ENCODE measurements around the gene OR10AD1. TPM values are rescaled to one million over a fixed set of nuclear protein-coding genes. Genes with fewer than 3 reads are reported as not detected.

OR10AD1 gene
- total RNA-seq, 2 experiments from 2014 or later: not detected

DNA sequence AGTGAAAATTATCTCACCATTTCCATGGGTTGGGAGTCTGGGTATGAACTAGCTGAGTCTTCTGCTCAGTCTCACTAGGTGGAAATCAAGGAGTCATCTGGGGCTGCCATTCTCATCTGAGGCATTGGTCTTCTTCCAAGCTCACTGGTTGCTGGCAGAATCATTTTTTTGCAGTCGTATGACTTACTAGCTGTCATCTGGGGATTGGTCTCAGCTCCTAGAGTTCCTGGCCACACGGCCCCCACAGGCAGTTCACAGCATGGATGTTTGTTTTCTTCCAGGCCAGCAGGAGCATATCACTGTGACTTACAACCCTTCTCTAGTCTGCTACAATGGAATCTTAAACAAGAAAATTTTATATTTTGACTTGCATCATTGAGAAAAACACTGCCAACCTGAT lies 18.6 kb upstream of the OR10AD1 start:
- H3K27ac ChIP-seq (ENCODE audit: low read depth, low read length, poor library complexity, severe bottlenecking): no peak overlapping the region
- no peaks in the 10 kb centered on the region for H3K79me2 ChIP-seq (ENCODE audit: insufficient read depth, low read depth, low read length)
- no peaks in the 10 kb centered on the region for H4K20me1 ChIP-seq (ENCODE audit: insufficient read depth, low read length)
- H2AFZ ChIP-seq (ENCODE audit: low read length): no peak overlapping the region
- DNase-seq (ENCODE audit: low spot score): no peak
- TF ChIP-seq, protein P1, sequence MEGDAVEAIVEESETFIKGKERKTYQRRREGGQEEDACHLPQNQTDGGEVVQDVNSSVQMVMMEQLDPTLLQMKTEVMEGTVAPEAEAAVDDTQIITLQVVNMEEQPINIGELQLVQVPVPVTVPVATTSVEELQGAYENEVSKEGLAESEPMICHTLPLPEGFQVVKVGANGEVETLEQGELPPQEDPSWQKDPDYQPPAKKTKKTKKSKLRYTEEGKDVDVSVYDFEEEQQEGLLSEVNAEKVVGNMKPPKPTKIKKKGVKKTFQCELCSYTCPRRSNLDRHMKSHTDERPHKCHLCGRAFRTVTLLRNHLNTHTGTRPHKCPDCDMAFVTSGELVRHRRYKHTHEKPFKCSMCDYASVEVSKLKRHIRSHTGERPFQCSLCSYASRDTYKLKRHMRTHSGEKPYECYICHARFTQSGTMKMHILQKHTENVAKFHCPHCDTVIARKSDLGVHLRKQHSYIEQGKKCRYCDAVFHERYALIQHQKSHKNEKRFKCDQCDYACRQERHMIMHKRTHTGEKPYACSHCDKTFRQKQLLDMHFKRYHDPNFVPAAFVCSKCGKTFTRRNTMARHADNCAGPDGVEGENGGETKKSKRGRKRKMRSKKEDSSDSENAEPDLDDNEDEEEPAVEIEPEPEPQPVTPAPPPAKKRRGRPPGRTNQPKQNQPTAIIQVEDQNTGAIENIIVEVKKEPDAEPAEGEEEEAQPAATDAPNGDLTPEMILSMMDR (conservative IDR thresholded peaks at IDR 0.05; ENCODE audit: low read length): no peak
- TF ChIP-seq EZH2phosphoT487 (IDR thresholded peaks at IDR 0.05; ENCODE audit: borderline replicate concordance, low read depth, low read length): no peak
- CTCF ChIA-PET (ENCODE audit: unreplicated experiment): no interaction called here
- H3K4me1 ChIP-seq (ENCODE audit: insufficient read depth, low read length, poor library complexity, severe bottlenecking): no peaks in the 10 kb centered on the region
- no peak overlapping the region for H3K4me3 ChIP-seq (ENCODE audit: low read depth, low read length, poor library complexity, severe bottlenecking)
- no peaks in the 10 kb centered on the region for H3K9me2 ChIP-seq (ENCODE audit: insufficient read depth, low read length)
- intact Hi-C loops (cut with micrococcal nuclease; ENCODE audit: unreplicated experiment): no loop called here
- POLR2A ChIA-PET: interaction anchor here (0.8 kb wide), 1 partner anchor 560 kb away, joined by 6 read pairs; no protein-coding TSS in a partner anchor
- no peak overlapping the region for H3K4me2 ChIP-seq (ENCODE audit: low read length)
- H3K36me3 ChIP-seq (ENCODE audit: insufficient read depth, low read length): no peaks in the 10 kb centered on the region
- H3K9me3 ChIP-seq (ENCODE audit: low read length): no peaks in the 10 kb centered on the region
- no TSS peak for BruUV-seq (replicated peaks)

DNA sequence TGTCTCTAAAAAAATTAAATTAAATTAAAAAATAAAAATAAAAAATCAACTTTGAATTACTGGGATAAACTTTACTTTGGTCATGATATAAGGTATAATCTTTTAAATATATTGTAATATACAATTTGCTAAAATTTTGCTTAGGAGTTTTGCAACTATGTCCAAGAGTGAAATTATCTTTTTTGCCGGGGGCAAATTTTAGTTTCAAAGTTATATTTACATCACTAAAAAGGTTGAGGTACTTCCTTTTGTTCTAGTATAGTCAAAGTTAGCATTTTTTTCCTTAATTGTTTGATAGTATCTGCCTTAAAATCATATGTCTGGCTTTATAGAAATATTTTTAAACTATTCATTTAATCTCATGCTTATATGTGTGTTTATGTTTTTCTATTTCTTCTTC lies 17.6 kb upstream of the OR10AD1 start:
- CTCF ChIA-PET (ENCODE audit: unreplicated experiment): no interaction called here
- Histone ChIP-seq H3K27ac (ENCODE audit: low read depth, low read length, poor library complexity, severe bottlenecking) (no peak overlapping the region), H3K4me3 (ENCODE audit: low read depth, low read length, poor library complexity, severe bottlenecking) (no peak overlapping the region), H3K9me3 (ENCODE audit: low read length) (no peaks in the 10 kb centered on the region), H3K79me2 (ENCODE audit: insufficient read depth, low read depth, low read length) (no peaks in the 10 kb centered on the region), H3K36me3 (ENCODE audit: insufficient read depth, low read length) (no peaks in the 10 kb centered on the region), H3K9me2 (ENCODE audit: insufficient read depth, low read length) (no peaks in the 10 kb centered on the region), H3K4me1 (ENCODE audit: insufficient read depth, low read length, poor library complexity, severe bottlenecking) (no peaks in the 10 kb centered on the region), H3K4me2 (ENCODE audit: low read length) (no peak overlapping the region), H2AFZ (ENCODE audit: low read length) (no peak overlapping the region), H4K20me1 (ENCODE audit: insufficient read depth, low read length) (no peaks in the 10 kb centered on the region)
- no peak for TF ChIP-seq EZH2phosphoT487 (IDR thresholded peaks at IDR 0.05; ENCODE audit: borderline replicate concordance, low read depth, low read length)
- TF ChIP-seq, protein P1 (conservative IDR thresholded peaks at IDR 0.05; ENCODE audit: low read length): no peak
- BruUV-seq (replicated peaks): no TSS peak
- POLR2A ChIA-PET: no interaction called here
- intact Hi-C loops (cut with micrococcal nuclease; ENCODE audit: unreplicated experiment): no loop called here
- DNase-seq (ENCODE audit: low spot score): no peak

DNA sequence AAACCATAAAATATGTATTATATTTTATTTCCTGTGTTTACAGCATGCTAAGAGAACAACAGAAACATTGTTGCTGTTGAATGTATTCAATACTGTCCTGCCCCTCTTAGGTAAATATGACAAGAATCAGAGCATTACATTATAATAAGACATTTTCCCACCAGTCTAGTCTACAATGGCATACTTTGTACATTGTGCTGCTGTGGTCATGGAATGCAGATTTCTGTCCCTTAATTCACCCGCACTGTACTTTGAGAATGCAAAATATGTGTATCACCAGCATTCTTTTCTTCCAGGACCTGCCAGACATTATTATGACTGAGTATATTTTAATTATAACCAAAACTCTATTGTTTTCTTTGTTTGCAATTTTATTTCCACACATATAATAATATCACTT lies 16.5 kb upstream of the OR10AD1 start:
- BruUV-seq (replicated peaks): no TSS peak
- intact Hi-C loops (cut with micrococcal nuclease; ENCODE audit: unreplicated experiment): no loop called here
- H3K27ac ChIP-seq (ENCODE audit: low read depth, low read length, poor library complexity, severe bottlenecking): no peak overlapping the region
- no peaks in the 10 kb centered on the region for H3K9me2 ChIP-seq (ENCODE audit: insufficient read depth, low read length)
- no peaks in the 10 kb centered on the region for H3K9me3 ChIP-seq (ENCODE audit: low read length)
- H3K4me2 ChIP-seq (ENCODE audit: low read length): no peak overlapping the region
- no peaks in the 10 kb centered on the region for H3K36me3 ChIP-seq (ENCODE audit: insufficient read depth, low read length)
- no peaks in the 10 kb centered on the region for H3K4me1 ChIP-seq (ENCODE audit: insufficient read depth, low read length, poor library complexity, severe bottlenecking)
- no peaks in the 10 kb centered on the region for H4K20me1 ChIP-seq (ENCODE audit: insufficient read depth, low read length)
- POLR2A ChIA-PET: no interaction called here
- CTCF ChIA-PET (ENCODE audit: unreplicated experiment): no interaction called here
- no peak for TF ChIP-seq EZH2phosphoT487 (IDR thresholded peaks at IDR 0.05; ENCODE audit: borderline replicate concordance, low read depth, low read length)
- TF ChIP-seq, protein P1 (conservative IDR thresholded peaks at IDR 0.05; ENCODE audit: low read length): no peak
- H3K79me2 ChIP-seq (ENCODE audit: insufficient read depth, low read depth, low read length): no peaks in the 10 kb centered on the region
- H2AFZ ChIP-seq (ENCODE audit: low read length): no peak overlapping the region
- no peak overlapping the region for H3K4me3 ChIP-seq (ENCODE audit: low read depth, low read length, poor library complexity, severe bottlenecking)
- no peak for DNase-seq (ENCODE audit: low spot score)
